ENCODE results near the gene TSPAN2. TPM values are rescaled to one million over a fixed set of nuclear protein-coding genes. Genes with fewer than 3 reads are reported as not detected.

The TSPAN2 gene
- total RNA-seq, 1 donor: 0.18 TPM

- TF ChIP-seq, protein P1, sequence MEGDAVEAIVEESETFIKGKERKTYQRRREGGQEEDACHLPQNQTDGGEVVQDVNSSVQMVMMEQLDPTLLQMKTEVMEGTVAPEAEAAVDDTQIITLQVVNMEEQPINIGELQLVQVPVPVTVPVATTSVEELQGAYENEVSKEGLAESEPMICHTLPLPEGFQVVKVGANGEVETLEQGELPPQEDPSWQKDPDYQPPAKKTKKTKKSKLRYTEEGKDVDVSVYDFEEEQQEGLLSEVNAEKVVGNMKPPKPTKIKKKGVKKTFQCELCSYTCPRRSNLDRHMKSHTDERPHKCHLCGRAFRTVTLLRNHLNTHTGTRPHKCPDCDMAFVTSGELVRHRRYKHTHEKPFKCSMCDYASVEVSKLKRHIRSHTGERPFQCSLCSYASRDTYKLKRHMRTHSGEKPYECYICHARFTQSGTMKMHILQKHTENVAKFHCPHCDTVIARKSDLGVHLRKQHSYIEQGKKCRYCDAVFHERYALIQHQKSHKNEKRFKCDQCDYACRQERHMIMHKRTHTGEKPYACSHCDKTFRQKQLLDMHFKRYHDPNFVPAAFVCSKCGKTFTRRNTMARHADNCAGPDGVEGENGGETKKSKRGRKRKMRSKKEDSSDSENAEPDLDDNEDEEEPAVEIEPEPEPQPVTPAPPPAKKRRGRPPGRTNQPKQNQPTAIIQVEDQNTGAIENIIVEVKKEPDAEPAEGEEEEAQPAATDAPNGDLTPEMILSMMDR (IDR thresholded peaks at IDR 0.05; ENCODE audit: insufficient read depth, low read length): no peak
- H3K4me3 ChIP-seq (ENCODE audit: low read depth, low read length): no peak overlapping the region
- DNase-seq (ENCODE audit: low read depth): no peak
Observed at GRCh38 chr1:115078708-115079107, 10.6 kb downstream of the TSPAN2 start.

DNA sequence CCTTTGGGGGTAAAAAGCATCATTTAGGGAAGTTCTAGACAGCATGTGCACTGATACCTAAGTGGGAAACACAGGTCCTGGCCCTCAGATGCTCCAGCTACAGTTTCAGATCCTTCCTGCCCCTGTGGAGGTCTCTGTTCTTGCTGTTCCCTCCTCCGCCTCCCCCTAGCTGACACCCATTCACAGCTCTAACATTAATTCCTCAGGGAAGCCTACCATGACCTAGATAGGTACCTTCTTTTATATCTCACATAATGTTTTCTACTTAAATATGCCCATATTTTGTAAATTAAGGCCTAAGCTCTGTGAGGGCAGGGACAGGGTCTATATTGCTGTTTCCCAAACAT, 11.3 kb downstream of the TSPAN2 start:
- no peak for DNase-seq (ENCODE audit: low read depth)
- no peak overlapping the region for H3K4me3 ChIP-seq (ENCODE audit: low read depth, low read length)
- TF ChIP-seq, protein P1 (IDR thresholded peaks at IDR 0.05; ENCODE audit: insufficient read depth, low read length): no peak

- TF ChIP-seq, protein P1 (IDR thresholded peaks at IDR 0.05; ENCODE audit: insufficient read depth, low read length): no peak
- H3K4me3 ChIP-seq (ENCODE audit: low read depth, low read length): no peak overlapping the region
- no peak for DNase-seq (ENCODE audit: low read depth)
Observed at GRCh38 chr1:115077286-115077983, 11.9 kb downstream of the TSPAN2 start.

GRCh38 chr1:115076384-115076915, 12.9 kb downstream of the TSPAN2 start:
- TF ChIP-seq, protein P1 (IDR thresholded peaks at IDR 0.05; ENCODE audit: insufficient read depth, low read length): no peak
- no peak overlapping the region for H3K4me3 ChIP-seq (ENCODE audit: low read depth, low read length)
- peak; percentile 33 for DNase-seq (ENCODE audit: low read depth)

GRCh38 chr1:115074839-115075534, 14.3 kb downstream of the TSPAN2 start:
- no peak overlapping the region for H3K4me3 ChIP-seq (ENCODE audit: low read depth, low read length)
- no peak for DNase-seq (ENCODE audit: low read depth)
- TF ChIP-seq, protein P1 (IDR thresholded peaks at IDR 0.05; ENCODE audit: insufficient read depth, low read length): no peak

DNA sequence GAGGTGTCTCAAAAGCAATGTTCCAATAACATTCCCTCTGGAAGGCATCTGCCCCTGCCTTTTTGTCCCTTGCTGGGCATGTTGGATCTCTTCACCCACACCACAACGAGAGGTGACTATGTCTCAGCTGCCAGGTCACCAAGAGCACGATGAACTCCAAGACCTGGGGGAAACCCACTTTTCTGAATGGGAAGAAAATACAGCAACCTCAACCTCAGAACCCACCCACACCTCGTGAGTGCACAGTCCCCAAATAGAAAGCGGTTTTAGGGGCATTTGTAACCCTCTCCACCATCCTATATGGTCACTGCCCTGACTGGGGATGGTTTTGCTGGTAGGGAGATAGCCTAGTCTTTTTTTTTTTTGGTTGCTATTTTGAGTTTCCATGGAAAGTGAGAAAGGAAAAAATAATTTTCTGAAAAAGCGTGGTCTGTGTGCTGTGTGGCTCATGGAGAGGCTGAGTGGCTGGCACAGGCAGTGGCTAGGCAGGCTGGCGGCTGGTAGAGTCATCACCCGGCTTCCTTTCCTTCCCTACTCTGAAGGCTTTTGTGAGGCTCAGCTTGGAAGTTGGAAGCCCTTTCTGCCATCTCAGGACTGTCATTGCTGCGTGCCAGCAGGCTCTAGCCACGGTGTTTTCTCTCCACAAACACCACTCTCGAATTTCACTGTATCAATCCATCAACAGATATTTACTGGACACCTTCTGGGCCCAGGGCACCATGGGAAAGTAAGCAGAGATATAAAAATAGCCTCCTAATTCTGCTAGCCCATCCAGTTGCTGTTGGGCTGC, 15.8 kb downstream of the TSPAN2 start:
- TF ChIP-seq, protein P1 (IDR thresholded peaks at IDR 0.05; ENCODE audit: insufficient read depth, low read length): no peak

More for the DNA sequence above, 15.8 kb downstream of the TSPAN2 start:
- DNase-seq (ENCODE audit: low read depth): no peak
- H3K4me3 ChIP-seq (ENCODE audit: low read depth, low read length): no peak overlapping the region

Measured in fibroblast of the aortic adventitia (primary cell).